ENCODE results near the gene CMTM2. TPM values are rescaled to one million over a fixed set of nuclear protein-coding genes. Genes with fewer than 3 reads are reported as not detected.

Gene CMTM2
- total and polyA plus RNA-seq, 12 donors = 0.33 to 0.95 (median 0.63) TPM; not detected in 8

- DNase-seq (no peak), ATAC-seq (no peak)
- Histone ChIP-seq H3K27ac (peak overlapping the region in 1 of 10 donors; percentile 100), H3K27me3 (no peaks in the 10 kb centered on the region), H3K36me3 (peaks cover 0 to 27% (median 0%) of the 10 kb centered on the region in 9 donors), H3K4me1 (peaks cover 5 to 66% (median 38%) of the 10 kb centered on the region in 9 donors), H3K9me3 (no peaks in the 10 kb centered on the region), H3K4me3 (peak overlapping the region in 1 of 10 donors; percentile 74)
- WGBS, 2 donors = 92 to 96% methylated on average over 6 of the region's 6 CpGs
- no peak for TF ChIP-seq CTCF (IDR thresholded peaks at IDR 0.05)
- intact Hi-C loops (cut with DNase I) = loop anchor here in 5 of 10 donors (5.0 to 10.0 kb wide), 3 partner anchors 37 to 70 kb away; no protein-coding TSS in a partner anchor
These were observed 24.8 kb upstream of the CMTM2 start for GRCh38 chr16:66554495-66554894.

GRCh38 chr16:66560107-66560506 is 19.2 kb upstream of the CMTM2 start:
- DNase-seq (no peak), ATAC-seq (no peak)
- Histone ChIP-seq H3K4me3 (no peak overlapping the region), H3K27ac (no peak overlapping the region), H3K27me3 (no peaks in the 10 kb centered on the region), H3K36me3 (peaks cover 0 to 83% (median 0%) of the 10 kb centered on the region in 9 donors), H3K9me3 (no peaks in the 10 kb centered on the region), H3K4me1 (peaks cover 0 to 50% (median 0%) of the 10 kb centered on the region in 9 donors)
- no peak for TF ChIP-seq CTCF (IDR thresholded peaks at IDR 0.05)
- WGBS, 2 donors = 86 to 87% methylated on average over 1 of the region's 1 CpG
- intact Hi-C loops (cut with DNase I) = no loop called here

GRCh38 chr16:66561381-66562080 is 17.7 kb upstream of the CMTM2 start:
- H3K9me3 ChIP-seq = no peaks in the 10 kb centered on the region
- ATAC-seq (no peak), DNase-seq (no peak)
- peak overlapping the region in 1 of 10 donors; percentile 46 for H3K27ac ChIP-seq
- WGBS, 2 donors = 97 to 100% methylated on average over 3 of the region's 3 CpGs
- no peaks in the 10 kb centered on the region for H3K27me3 ChIP-seq
- H3K36me3 ChIP-seq = peaks cover 0 to 97% (median 0%) of the 10 kb centered on the region in 9 donors
- peaks cover 0 to 40% (median 0%) of the 10 kb centered on the region in 9 donors for H3K4me1 ChIP-seq
- intact Hi-C loops (cut with DNase I) = no loop called here
- no peak for TF ChIP-seq CTCF (IDR thresholded peaks at IDR 0.05)
- H3K4me3 ChIP-seq = no peak overlapping the region

GRCh38 chr16:66562409-66562808 is 16.9 kb upstream of the CMTM2 start:
- Histone ChIP-seq H3K27ac (no peak overlapping the region), H3K4me3 (no peak overlapping the region), H3K4me1 (peaks cover 0 to 40% (median 0%) of the 10 kb centered on the region in 9 donors), H3K27me3 (no peaks in the 10 kb centered on the region), H3K9me3 (peaks cover 0 to 3% (median 0%) of the 10 kb centered on the region in 11 donors), H3K36me3 (peaks cover 0 to 99% (median 0%) of the 10 kb centered on the region in 9 donors)
- WGBS, 2 donors = 87 to 89% methylated on average over 1 of the region's 1 CpG
- no peak for ATAC-seq
- TF ChIP-seq CTCF (IDR thresholded peaks at IDR 0.05) = peak in 3 of 9 donors; percentile 10 to 31 (median 17)
- DNase-seq = no peak
- intact Hi-C loops (cut with DNase I) = no loop called here

All from heart right ventricle (tissue), 16 donors.